GM12864 (cell line): ENCODE results near the gene HUNK.

ENCODE experiments used
- DNase-seq: peaks from one replicate; pipeline ENCODE4 v3.0.0-alpha.2; 2011; ENCODE audit warnings: low read depth
- H3K4me3 ChIP-seq: 2 replicates; pipeline ENCODE4 v1.5.1; 2011; ENCODE audit warnings: mild to moderate bottlenecking, low read depth, low read length, control low read depth
- TF ChIP-seq, protein P1 (sequence below): IDR thresholded peaks from 2 replicates; pipeline ENCODE4 v1.5.1; 2011; ENCODE audit warnings: low read depth, mild to moderate bottlenecking, moderate library complexity, low read length, control low read depth, inconsistent platforms; ENCODE audit errors: missing control alignments

HUNK gene

GRCh38 chr21:31844206-31844605, 28.6 kb upstream of the HUNK start:
- TF ChIP-seq, protein P1, sequence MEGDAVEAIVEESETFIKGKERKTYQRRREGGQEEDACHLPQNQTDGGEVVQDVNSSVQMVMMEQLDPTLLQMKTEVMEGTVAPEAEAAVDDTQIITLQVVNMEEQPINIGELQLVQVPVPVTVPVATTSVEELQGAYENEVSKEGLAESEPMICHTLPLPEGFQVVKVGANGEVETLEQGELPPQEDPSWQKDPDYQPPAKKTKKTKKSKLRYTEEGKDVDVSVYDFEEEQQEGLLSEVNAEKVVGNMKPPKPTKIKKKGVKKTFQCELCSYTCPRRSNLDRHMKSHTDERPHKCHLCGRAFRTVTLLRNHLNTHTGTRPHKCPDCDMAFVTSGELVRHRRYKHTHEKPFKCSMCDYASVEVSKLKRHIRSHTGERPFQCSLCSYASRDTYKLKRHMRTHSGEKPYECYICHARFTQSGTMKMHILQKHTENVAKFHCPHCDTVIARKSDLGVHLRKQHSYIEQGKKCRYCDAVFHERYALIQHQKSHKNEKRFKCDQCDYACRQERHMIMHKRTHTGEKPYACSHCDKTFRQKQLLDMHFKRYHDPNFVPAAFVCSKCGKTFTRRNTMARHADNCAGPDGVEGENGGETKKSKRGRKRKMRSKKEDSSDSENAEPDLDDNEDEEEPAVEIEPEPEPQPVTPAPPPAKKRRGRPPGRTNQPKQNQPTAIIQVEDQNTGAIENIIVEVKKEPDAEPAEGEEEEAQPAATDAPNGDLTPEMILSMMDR: no peak
- DNase-seq: no peak
- H3K4me3 ChIP-seq: no peak overlapping the region

GRCh38 chr21:31845151-31845729, 27.6 kb upstream of the HUNK start:
- DNase-seq: no peak
- H3K4me3 ChIP-seq: no peak overlapping the region
- TF ChIP-seq, protein P1: no peak

GRCh38 chr21:31846690-31847089, 26.1 kb upstream of the HUNK start:
- DNase-seq: no peak
- no peak overlapping the region for H3K4me3 ChIP-seq

DNA sequence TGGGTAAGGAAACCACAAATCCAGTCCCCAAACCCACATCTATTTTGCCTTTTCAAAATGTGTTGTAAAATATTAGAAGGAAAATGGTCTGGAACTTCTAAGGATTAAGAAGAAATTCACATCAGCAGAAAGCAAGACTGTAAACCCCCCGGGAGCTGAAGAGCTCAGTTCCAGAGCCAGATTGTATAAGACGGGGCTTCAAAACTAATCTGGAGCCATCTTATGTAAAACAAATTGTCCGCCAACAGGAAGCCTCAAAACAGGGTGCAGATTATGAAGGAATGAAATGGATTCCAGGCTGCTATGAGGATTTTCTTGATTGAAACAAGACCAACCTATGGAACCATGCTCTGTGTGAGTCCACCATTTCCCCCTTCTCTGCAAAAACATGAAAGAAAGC, 25.1 kb upstream of the HUNK start:
- TF ChIP-seq, protein P1: no peak
- no peak overlapping the region for H3K4me3 ChIP-seq
- DNase-seq: no peak

More at GRCh38 chr21:31846690-31847089, 26.1 kb upstream of the HUNK start:
- TF ChIP-seq, protein P1: no peak

- DNase-seq: no peak
- no peak overlapping the region for H3K4me3 ChIP-seq
- TF ChIP-seq, protein P1: no peak
Measured at GRCh38 chr21:31848326-31848985, 24.4 kb upstream of the HUNK start.

DNA sequence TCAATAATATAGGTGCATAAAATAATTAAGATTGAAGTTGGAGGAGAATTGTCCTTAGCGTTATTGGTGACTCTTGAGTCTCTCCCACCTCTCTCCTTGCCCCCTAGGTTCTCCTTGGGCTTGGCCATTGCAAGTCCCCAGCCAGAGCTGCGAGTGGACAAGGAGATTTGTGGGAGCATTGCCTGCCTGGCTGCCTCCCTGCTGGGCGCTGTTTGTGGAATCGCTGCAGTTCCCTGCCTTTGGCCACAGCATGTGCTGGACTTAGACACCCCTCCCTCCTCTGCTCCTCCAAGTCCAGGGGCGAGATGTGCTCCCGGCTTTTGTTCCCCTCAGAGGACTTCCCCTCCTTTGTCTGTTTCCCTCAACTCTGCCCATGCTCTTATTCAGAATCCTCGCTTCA, 21.9 kb upstream of the HUNK start:
- TF ChIP-seq, protein P1: no peak

GRCh38 chr21:31855180-31855579, 17.6 kb upstream of the HUNK start:
- no peak for DNase-seq
- H3K4me3 ChIP-seq: no peak overlapping the region
- TF ChIP-seq, protein P1: no peak

More for the DNA sequence above, 21.9 kb upstream of the HUNK start:
- no peak for DNase-seq
- no peak overlapping the region for H3K4me3 ChIP-seq
